ENCODE data around the gene ZNF846. TPM values are rescaled to one million over a fixed set of nuclear protein-coding genes. Genes with fewer than 3 reads are reported as not detected.
"Not testable (repeated sequence)": the region's sequence is repeated elsewhere in the genome, so short reads cannot be mapped to it uniquely, and the experiment has no call there.

The ZNF846 gene
- total RNA-seq, 3 donors from 2014 or later = 2.6 to 3.1 (median 2.7) TPM

GRCh38 chr19:9735986-9736385 is 32.6 kb downstream of the ZNF846 start:
- no peaks in the 10 kb centered on the region for H3K27me3 Mint-ChIP-seq (ENCODE audit: low read depth)
- H3K9me3 Mint-ChIP-seq = no peaks in the 10 kb centered on the region
- H3K36me3 Mint-ChIP-seq (ENCODE audit: insufficient read depth) = no peaks in the 10 kb centered on the region
- H3K4me3 Mint-ChIP-seq = no peak overlapping the region
- DNase-seq = no peak
- H3K4me1 Mint-ChIP-seq (ENCODE audit: low read depth) = no peaks in the 10 kb centered on the region
- ATAC-seq = no peak

DNA sequence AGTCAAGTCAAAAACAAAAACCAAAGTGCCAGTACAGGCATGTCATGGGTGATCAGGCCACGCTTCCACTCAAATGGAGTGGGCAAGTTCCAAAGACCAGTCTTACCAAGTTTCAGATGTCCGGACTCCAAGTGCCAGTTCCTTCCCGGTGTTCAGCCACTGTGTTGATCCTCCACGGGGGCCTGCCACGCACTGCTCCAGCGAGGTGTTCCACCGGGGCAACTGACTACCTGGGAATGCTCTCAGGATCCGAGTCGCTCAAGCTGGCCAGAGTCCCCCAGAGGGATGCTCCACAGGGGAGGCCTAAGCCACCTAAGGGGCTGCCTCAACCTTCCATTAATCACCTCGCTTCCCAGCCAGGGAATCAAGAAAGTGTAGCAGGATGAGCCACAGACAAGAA is 38.5 kb downstream of the ZNF846 start:
- ATAC-seq; H3K4me1 Mint-ChIP-seq (ENCODE audit: low read depth); DNase-seq; H3K4me3 Mint-ChIP-seq; H3K9me3 Mint-ChIP-seq; H3K36me3 Mint-ChIP-seq (ENCODE audit: insufficient read depth); H3K27me3 Mint-ChIP-seq (ENCODE audit: low read depth): not testable (repeated sequence)

DNA sequence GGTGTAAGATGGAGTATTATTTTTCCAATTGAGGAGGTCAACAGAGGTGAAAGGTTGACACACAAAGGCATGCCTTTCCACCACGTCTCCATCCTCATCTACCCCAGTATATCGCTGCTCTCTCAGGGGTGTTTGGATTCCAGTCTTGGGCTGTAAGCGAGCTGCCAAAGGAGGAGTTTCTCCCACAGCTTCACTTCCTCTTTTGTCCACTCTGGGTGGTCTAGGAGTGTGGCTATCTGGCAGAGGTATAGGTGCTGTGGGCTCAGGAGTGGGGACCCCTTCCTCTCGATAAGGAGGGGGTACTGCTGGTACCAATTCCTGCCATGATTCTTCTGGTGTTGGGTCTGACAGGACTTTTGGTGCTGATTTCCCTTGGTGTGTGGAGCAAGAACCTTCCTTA is 39.4 kb downstream of the ZNF846 start:
- ATAC-seq (no peak), DNase-seq (no peak)
- H3K27me3 Mint-ChIP-seq (ENCODE audit: low read depth) = peaks cover 5% of the 10 kb centered on the region
- peaks cover 3% of the 10 kb centered on the region for H3K36me3 Mint-ChIP-seq (ENCODE audit: insufficient read depth)
- H3K4me1 Mint-ChIP-seq (ENCODE audit: low read depth) = no peaks in the 10 kb centered on the region
- H3K4me3 Mint-ChIP-seq = no peak overlapping the region
- H3K9me3 Mint-ChIP-seq = peaks cover 7% of the 10 kb centered on the region

DNA sequence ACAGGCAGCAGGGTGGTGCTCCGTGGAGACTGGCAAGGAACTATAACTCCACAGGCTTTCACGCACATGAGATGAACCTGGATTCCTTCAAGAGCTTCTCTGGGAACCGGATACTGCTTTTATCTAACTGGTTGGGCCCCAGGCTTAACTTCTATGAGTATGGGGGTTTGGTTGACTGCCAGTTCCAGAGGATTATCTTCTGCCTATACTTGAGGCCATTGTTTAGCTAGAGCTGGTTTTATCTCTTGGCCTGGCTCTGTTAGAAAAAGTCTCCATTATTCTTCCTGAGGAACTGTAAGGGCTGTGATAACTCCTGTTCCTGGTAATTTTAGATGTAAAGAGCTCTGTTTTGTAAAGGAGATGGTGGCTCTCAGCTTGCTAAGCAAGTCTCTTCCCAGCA is 40.9 kb downstream of the ZNF846 start:
- DNase-seq = no peak
- H3K9me3 Mint-ChIP-seq = peaks cover 15% of the 10 kb centered on the region
- H3K36me3 Mint-ChIP-seq (ENCODE audit: insufficient read depth) = peaks cover 3% of the 10 kb centered on the region
- H3K4me3 Mint-ChIP-seq = no peak overlapping the region
- no peaks in the 10 kb centered on the region for H3K4me1 Mint-ChIP-seq (ENCODE audit: low read depth)
- H3K27me3 Mint-ChIP-seq (ENCODE audit: low read depth) = peaks cover 7% of the 10 kb centered on the region
- ATAC-seq = no peak

DNA sequence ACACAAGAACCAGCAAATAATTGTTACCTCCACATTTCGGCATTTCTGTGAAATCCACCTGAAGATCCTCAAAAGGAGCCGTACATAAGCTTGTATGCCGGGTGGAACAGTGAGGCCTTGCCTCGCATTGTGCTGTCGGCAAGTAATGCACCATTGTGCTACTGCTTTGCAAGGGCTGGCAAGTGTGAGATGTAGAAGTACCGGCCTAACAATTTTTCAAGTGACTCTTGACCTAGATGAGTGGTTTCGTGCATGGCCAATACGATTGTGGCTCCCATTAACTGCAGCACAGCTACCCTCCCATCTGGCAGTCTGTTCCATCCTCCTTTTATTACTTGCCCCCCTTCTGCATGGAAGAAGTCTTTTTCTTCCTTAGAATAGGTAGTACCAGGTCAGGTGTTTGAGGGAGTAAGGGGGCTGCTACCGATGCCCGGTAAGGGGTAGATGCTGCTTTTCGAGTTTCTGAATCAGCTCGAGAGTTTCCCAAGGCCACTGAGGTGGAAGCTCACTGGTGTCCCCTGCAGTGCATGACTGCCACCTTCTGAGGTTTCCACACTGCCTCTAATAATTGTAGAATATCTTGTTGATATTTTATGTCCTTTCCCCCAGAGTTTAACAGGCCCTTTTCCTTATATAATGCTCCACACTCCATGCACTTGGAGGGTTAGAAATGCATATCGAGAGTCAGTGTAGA is 42.9 kb downstream of the ZNF846 start:
- peaks cover 20% of the 10 kb centered on the region for H3K9me3 Mint-ChIP-seq
- not testable (repeated sequence) for DNase-seq; H3K36me3 Mint-ChIP-seq (ENCODE audit: insufficient read depth); ATAC-seq; H3K27me3 Mint-ChIP-seq (ENCODE audit: low read depth); H3K4me1 Mint-ChIP-seq (ENCODE audit: low read depth); H3K4me3 Mint-ChIP-seq

- no peak for DNase-seq
- ATAC-seq = no peak
- Mint-ChIP-seq H3K27me3 (ENCODE audit: low read depth) (peaks cover 2% of the 10 kb centered on the region), H3K9me3 (peaks cover 20% of the 10 kb centered on the region), H3K4me1 (ENCODE audit: low read depth) (no peaks in the 10 kb centered on the region), H3K4me3 (no peak overlapping the region), H3K36me3 (ENCODE audit: insufficient read depth) (peaks cover 3% of the 10 kb centered on the region)
Measured at GRCh38 chr19:9724157-9724556, 44.4 kb downstream of the ZNF846 start.

GRCh38 chr19:9721861-9722260 is 46.7 kb downstream of the ZNF846 start:
- H3K4me1 Mint-ChIP-seq (ENCODE audit: low read depth) = no peaks in the 10 kb centered on the region
- H3K27me3 Mint-ChIP-seq (ENCODE audit: low read depth) = peaks cover 10% of the 10 kb centered on the region
- peaks cover 3% of the 10 kb centered on the region for H3K36me3 Mint-ChIP-seq (ENCODE audit: insufficient read depth)
- DNase-seq = no peak
- H3K9me3 Mint-ChIP-seq = peaks cover 20% of the 10 kb centered on the region
- ATAC-seq = no peak
- H3K4me3 Mint-ChIP-seq = no peak overlapping the region

- Mint-ChIP-seq H3K27me3 (ENCODE audit: low read depth) (peaks cover 10% of the 10 kb centered on the region), H3K4me3 (no peak overlapping the region), H3K4me1 (ENCODE audit: low read depth) (no peaks in the 10 kb centered on the region), H3K36me3 (ENCODE audit: insufficient read depth) (peaks cover 3% of the 10 kb centered on the region), H3K9me3 (peaks cover 20% of the 10 kb centered on the region)
- DNase-seq = no peak
- no peak for ATAC-seq
Measured at GRCh38 chr19:9720541-9720940, 48.0 kb downstream of the ZNF846 start.

GRCh38 chr19:9711815-9712214 is 56.7 kb downstream of the ZNF846 start:
- Mint-ChIP-seq H3K36me3 (ENCODE audit: insufficient read depth) (no peaks in the 10 kb centered on the region), H3K9me3 (peaks cover 38% of the 10 kb centered on the region), H3K4me3 (no peak overlapping the region), H3K27me3 (ENCODE audit: low read depth) (no peaks in the 10 kb centered on the region), H3K4me1 (ENCODE audit: low read depth) (no peaks in the 10 kb centered on the region)
- ATAC-seq (no peak), DNase-seq (no peak)

DNA sequence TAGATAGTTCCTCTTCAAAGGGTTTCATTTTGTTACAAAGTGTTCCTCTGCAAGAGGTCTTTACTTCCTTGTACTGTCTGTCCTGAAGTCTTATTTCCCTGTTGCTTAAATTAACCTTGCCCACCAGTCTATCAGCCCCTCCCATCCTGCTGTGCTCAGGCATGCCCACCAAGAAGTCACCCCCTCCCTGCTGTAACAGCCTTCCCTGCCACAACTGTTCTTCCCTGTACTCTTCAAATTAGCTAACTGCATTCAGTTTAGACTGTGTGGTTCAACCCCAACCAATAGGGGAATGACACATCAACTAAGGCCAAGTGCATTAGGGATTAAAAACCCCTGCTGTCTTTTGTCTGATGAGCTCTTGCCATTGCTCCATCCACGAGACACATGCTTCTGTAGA is 59.2 kb downstream of the ZNF846 start:
- Mint-ChIP-seq H3K27me3 (ENCODE audit: low read depth) (no peaks in the 10 kb centered on the region), H3K4me3 (no peak overlapping the region), H3K4me1 (ENCODE audit: low read depth) (no peaks in the 10 kb centered on the region), H3K36me3 (ENCODE audit: insufficient read depth) (no peaks in the 10 kb centered on the region), H3K9me3 (peaks cover 38% of the 10 kb centered on the region)
- no peak for DNase-seq
- no peak for ATAC-seq

- Mint-ChIP-seq H3K9me3 (peaks cover 15% of the 10 kb centered on the region), H3K4me1 (ENCODE audit: low read depth) (peaks cover 7% of the 10 kb centered on the region), H3K27me3 (ENCODE audit: low read depth) (no peaks in the 10 kb centered on the region), H3K36me3 (ENCODE audit: insufficient read depth) (peaks cover 2% of the 10 kb centered on the region), H3K4me3 (no peak overlapping the region)
- DNase-seq = no peak
- no peak for ATAC-seq
Measured at GRCh38 chr19:9705836-9706235, 62.7 kb downstream of the ZNF846 start.

GRCh38 chr19:9702186-9702585 is 66.4 kb downstream of the ZNF846 start:
- Mint-ChIP-seq H3K4me3 (no peak overlapping the region), H3K27me3 (ENCODE audit: low read depth) (peaks cover 3% of the 10 kb centered on the region), H3K4me1 (ENCODE audit: low read depth) (peaks cover 7% of the 10 kb centered on the region), H3K36me3 (ENCODE audit: insufficient read depth) (peaks cover 2% of the 10 kb centered on the region), H3K9me3 (peaks cover 10% of the 10 kb centered on the region)
- ATAC-seq (no peak), DNase-seq (no peak)

Other genes with a start within 250 kb of the ZNF846 start
- gene ZNF426, start 230.1 kb downstream of the ZNF846 start, total RNA-seq = 10 to 100 TPM; 11.4 to 12.8 (median 12.4) TPM
- 10 to 100 TPM; 63.3 to 70.0 (median 69.7) TPM for gene ZNF121, start 184.2 kb downstream of the ZNF846 start, total RNA-seq
- gene ZNF561, start 147.5 kb downstream of the ZNF846 start, total RNA-seq = 10 to 100 TPM; 19.1 to 32.1 (median 22.9) TPM
- gene ZNF562, start 93.6 kb downstream of the ZNF846 start, total RNA-seq = 10 to 100 TPM; 29.4 to 34.1 (median 33.5) TPM
- 10 to 100 TPM; 20.8 to 22.7 (median 22.3) TPM for gene FBXL12, start 50.3 kb upstream of the ZNF846 start, total RNA-seq
- 100 to 1,000 TPM; 323 to 345 (median 343) TPM for gene UBL5, start 59.2 kb upstream of the ZNF846 start, total RNA-seq
- 10 to 100 TPM; 95.8 to 99.4 (median 97.9) TPM for gene PIN1, start 66.6 kb upstream of the ZNF846 start, total RNA-seq
- under 1 TPM; 0.11 to 0.56 (median 0.24) TPM for gene OLFM2, start 167.8 kb upstream of the ZNF846 start, total RNA-seq
- 1 to 10 TPM in 2 of 3 donors, under 1 TPM in 1; 0.46 to 2.8 (median 2.3) TPM for gene COL5A3, start 241.8 kb upstream of the ZNF846 start, total RNA-seq
- gene RDH8, start 244.7 kb upstream of the ZNF846 start, total RNA-seq = not detected